Measurements from ENCODE around the gene ATXN7L3.

GRCh38 chr17:44207743-44208142 lies 8.1 kb upstream of the ATXN7L3 start:
- no peak for TF ChIP-seq CTCF (conservative IDR thresholded peaks at IDR 0.05 in 1 of 2, IDR thresholded peaks at IDR 0.05 in 1 of 2; ENCODE audit: extremely low read depth in 1 of 2, insufficient read depth in 1 of 2, low read depth in 1 of 2, low read length in 2 of 2)
- no peak for TF ChIP-seq EZH2 (IDR thresholded peaks at IDR 0.05; ENCODE audit: borderline replicate concordance, low read length)
